Lung (tissue), 12 donors: ENCODE measurements around the gene PRKCA. TPM values are rescaled to one million over a fixed set of nuclear protein-coding genes. Genes with fewer than 3 reads are reported as not detected.

Source experiments
- ATAC-seq: fragments of 200-7000 bp; cut with Tn5 transposase; one replicate; pipeline ENCODE4 v1.9.1; 2020; ENCODE audit warnings: moderate number of reproducible peaks; ENCODE audit not compliant: insufficient read depth, low FRiP score
- DNase-seq, 3 donors: peaks; one replicate each; pipeline ENCODE4 v3.0.0-alpha.2; 2013 to 2017
- H3K27ac ChIP-seq, 2 donors: one replicate each; pipeline ENCODE4 v1.5.1; 2013; ENCODE audit warnings: mild to moderate bottlenecking in 2 of 2, moderate library complexity in 2 of 2, control low read depth in 1 of 2, inconsistent platforms in 1 of 2, low read depth in 1 of 2, low read length in 1 of 2
- H3K27me3 ChIP-seq, 3 donors: one replicate each; pipeline ENCODE4 v1.5.1; 2013; ENCODE audit warnings: low read length in 2 of 3; ENCODE audit not compliant: control insufficient read depth in 3 of 3, insufficient read depth in 3 of 3
- H3K36me3 ChIP-seq, 4 donors: one replicate each; pipeline ENCODE4 v1.5.1; 2013; ENCODE audit warnings: low read length in 4 of 4, mild to moderate bottlenecking in 1 of 4, moderate library complexity in 1 of 4; ENCODE audit not compliant: control insufficient read depth in 4 of 4, insufficient read depth in 4 of 4
- H3K4me1 ChIP-seq, 5 donors: one replicate each; pipeline ENCODE4 v1.5.1; 2013; ENCODE audit warnings: low read length in 5 of 5, mild to moderate bottlenecking in 2 of 5, moderate library complexity in 1 of 5; ENCODE audit not compliant: control insufficient read depth in 5 of 5, insufficient read depth in 5 of 5
- H3K4me3 ChIP-seq: one replicate; pipeline ENCODE4 v1.5.1; 2013; ENCODE audit warnings: mild to moderate bottlenecking, control low read depth, moderate library complexity
- H3K9ac ChIP-seq, 2 donors: one replicate each; pipeline ENCODE4 v1.5.1; 2013; ENCODE audit warnings: low read length in 2 of 2, control low read depth in 1 of 2; ENCODE audit not compliant: insufficient read depth in 1 of 2
- H3K9me3 ChIP-seq, 4 donors: one replicate each; pipeline ENCODE4 v1.5.1; 2013; ENCODE audit warnings: low read length in 3 of 4, mild to moderate bottlenecking in 1 of 4, moderate library complexity in 1 of 4; ENCODE audit not compliant: control insufficient read depth in 4 of 4, insufficient read depth in 3 of 4
- WGBS, 2 donors: extraction: QIAGEN DNeasy Blood & Tissue Kit; methylation state at CpG; one replicate each; pipeline ENCODE4 v1.1.7; 2013; 5-methylcytosine and 5-hydroxymethylcytosine counted together
- polyA plus RNA-seq, 2 donors: library from polyadenylated mRNA; stranded (reverse); fragments of 200-250 nt; gene quantifications; one replicate each; pipeline ENCODE4 v1.2.1, GENCODE V29; 2013
- total RNA-seq, 2 donors: library from RNA; depleted of rRNA in 1 of 2; stranded (reverse); fragments of >200 nt in 1 of 2; gene quantifications; one replicate each; pipeline ENCODE4 v1.2.1, GENCODE V29; 2014 to 2021
- TF ChIP-seq, protein P1 (sequence below): IDR thresholded peaks from 2 replicates; pipeline ENCODE4 v1.5.1; 2012; ENCODE audit warnings: mild to moderate bottlenecking; ENCODE audit errors: control extremely low read depth, extremely low read depth
- donor health status: control.
- donor health status: control.
- donor health status: Bipolar disorder and iron deficiency.
- donor health status: healthy.
- donor health status: DM: yes; HTN: yes; CAD: no.

PRKCA gene
- total and polyA plus RNA-seq, 4 donors: 3.4 to 34.8 (median 13.8) TPM

- WGBS, 2 donors: 29 to 40% methylated on average over 15 of the region's 15 CpGs
- H3K27me3 ChIP-seq: no peaks in the 10 kb centered on the region
- peaks cover 0 to 8% (median 0%) of the 10 kb centered on the region in 4 donors for H3K9me3 ChIP-seq
- DNase-seq: no peak
- TF ChIP-seq, protein P1, sequence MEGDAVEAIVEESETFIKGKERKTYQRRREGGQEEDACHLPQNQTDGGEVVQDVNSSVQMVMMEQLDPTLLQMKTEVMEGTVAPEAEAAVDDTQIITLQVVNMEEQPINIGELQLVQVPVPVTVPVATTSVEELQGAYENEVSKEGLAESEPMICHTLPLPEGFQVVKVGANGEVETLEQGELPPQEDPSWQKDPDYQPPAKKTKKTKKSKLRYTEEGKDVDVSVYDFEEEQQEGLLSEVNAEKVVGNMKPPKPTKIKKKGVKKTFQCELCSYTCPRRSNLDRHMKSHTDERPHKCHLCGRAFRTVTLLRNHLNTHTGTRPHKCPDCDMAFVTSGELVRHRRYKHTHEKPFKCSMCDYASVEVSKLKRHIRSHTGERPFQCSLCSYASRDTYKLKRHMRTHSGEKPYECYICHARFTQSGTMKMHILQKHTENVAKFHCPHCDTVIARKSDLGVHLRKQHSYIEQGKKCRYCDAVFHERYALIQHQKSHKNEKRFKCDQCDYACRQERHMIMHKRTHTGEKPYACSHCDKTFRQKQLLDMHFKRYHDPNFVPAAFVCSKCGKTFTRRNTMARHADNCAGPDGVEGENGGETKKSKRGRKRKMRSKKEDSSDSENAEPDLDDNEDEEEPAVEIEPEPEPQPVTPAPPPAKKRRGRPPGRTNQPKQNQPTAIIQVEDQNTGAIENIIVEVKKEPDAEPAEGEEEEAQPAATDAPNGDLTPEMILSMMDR: no peak
- peaks cover 0 to 5% (median 0%) of the 10 kb centered on the region in 5 donors for H3K4me1 ChIP-seq
- peak overlapping the region in 1 of 2 donors; percentile 15 for H3K27ac ChIP-seq
- ATAC-seq: no peak
- H3K9ac ChIP-seq: no peak overlapping the region
- H3K4me3 ChIP-seq: no peak overlapping the region
- peaks cover 0 to 13% (median 6%) of the 10 kb centered on the region in 4 donors for H3K36me3 ChIP-seq
Observed at GRCh38 chr17:66791347-66791746, 488.9 kb downstream of the PRKCA start.

GRCh38 chr17:66793814-66794213 lies 491.4 kb downstream of the PRKCA start:
- Histone ChIP-seq H3K27ac (no peak overlapping the region), H3K9ac (no peak overlapping the region), H3K9me3 (peaks cover 0 to 6% (median 0%) of the 10 kb centered on the region in 4 donors), H3K36me3 (peaks cover 0 to 9% (median 5%) of the 10 kb centered on the region in 4 donors), H3K27me3 (no peaks in the 10 kb centered on the region), H3K4me1 (peaks cover 0 to 5% (median 0%) of the 10 kb centered on the region in 5 donors), H3K4me3 (no peak overlapping the region)
- 88 to 90% methylated on average over 3 of the region's 3 CpGs for WGBS, 2 donors
- DNase-seq (peak in 2 of 3 donors; percentile 19 to 42), ATAC-seq (no peak)
- TF ChIP-seq, protein P1: no peak

- no peak overlapping the region for H3K9ac ChIP-seq
Observed at GRCh38 chr17:66795486-66795885, 493.1 kb downstream of the PRKCA start.

More at GRCh38 chr17:66795486-66795885, 493.1 kb downstream of the PRKCA start:
- H3K4me3 ChIP-seq: no peak overlapping the region
- H3K9me3 ChIP-seq: peaks cover 0 to 3% (median 0%) of the 10 kb centered on the region in 4 donors
- H3K4me1 ChIP-seq: peaks cover 0 to 5% (median 0%) of the 10 kb centered on the region in 5 donors
- TF ChIP-seq, protein P1: no peak
- DNase-seq (no peak), ATAC-seq (no peak)
- H3K36me3 ChIP-seq: peaks cover 0 to 9% (median 3%) of the 10 kb centered on the region in 4 donors
- no peak overlapping the region for H3K27ac ChIP-seq
- WGBS, 2 donors: 87 to 89% methylated on average over 3 of the region's 3 CpGs
- no peaks in the 10 kb centered on the region for H3K27me3 ChIP-seq
